ENCODE data around the gene ZC3H13. TPM values are rescaled to one million over a fixed set of nuclear protein-coding genes. Genes with fewer than 3 reads are reported as not detected.
A peak's percentile ranks its signal among the peaks of the same experiment; 100 is the strongest.

ZC3H13 gene, protein sequence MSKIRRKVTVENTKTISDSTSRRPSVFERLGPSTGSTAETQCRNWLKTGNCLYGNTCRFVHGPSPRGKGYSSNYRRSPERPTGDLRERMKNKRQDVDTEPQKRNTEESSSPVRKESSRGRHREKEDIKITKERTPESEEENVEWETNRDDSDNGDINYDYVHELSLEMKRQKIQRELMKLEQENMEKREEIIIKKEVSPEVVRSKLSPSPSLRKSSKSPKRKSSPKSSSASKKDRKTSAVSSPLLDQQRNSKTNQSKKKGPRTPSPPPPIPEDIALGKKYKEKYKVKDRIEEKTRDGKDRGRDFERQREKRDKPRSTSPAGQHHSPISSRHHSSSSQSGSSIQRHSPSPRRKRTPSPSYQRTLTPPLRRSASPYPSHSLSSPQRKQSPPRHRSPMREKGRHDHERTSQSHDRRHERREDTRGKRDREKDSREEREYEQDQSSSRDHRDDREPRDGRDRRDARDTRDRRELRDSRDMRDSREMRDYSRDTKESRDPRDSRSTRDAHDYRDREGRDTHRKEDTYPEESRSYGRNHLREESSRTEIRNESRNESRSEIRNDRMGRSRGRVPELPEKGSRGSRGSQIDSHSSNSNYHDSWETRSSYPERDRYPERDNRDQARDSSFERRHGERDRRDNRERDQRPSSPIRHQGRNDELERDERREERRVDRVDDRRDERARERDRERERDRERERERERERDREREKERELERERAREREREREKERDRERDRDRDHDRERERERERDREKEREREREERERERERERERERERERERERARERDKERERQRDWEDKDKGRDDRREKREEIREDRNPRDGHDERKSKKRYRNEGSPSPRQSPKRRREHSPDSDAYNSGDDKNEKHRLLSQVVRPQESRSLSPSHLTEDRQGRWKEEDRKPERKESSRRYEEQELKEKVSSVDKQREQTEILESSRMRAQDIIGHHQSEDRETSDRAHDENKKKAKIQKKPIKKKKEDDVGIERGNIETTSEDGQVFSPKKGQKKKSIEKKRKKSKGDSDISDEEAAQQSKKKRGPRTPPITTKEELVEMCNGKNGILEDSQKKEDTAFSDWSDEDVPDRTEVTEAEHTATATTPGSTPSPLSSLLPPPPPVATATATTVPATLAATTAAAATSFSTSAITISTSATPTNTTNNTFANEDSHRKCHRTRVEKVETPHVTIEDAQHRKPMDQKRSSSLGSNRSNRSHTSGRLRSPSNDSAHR (N-terminal part only)
- total RNA-seq (ENCODE audit: unreplicated experiment): 72.3 TPM
- long read RNA-seq, partial matches to known transcripts: 46 of 61 reads
- long read RNA-seq, other reads (novel, unspliced or antisense): 14 of 61 reads

DNA sequence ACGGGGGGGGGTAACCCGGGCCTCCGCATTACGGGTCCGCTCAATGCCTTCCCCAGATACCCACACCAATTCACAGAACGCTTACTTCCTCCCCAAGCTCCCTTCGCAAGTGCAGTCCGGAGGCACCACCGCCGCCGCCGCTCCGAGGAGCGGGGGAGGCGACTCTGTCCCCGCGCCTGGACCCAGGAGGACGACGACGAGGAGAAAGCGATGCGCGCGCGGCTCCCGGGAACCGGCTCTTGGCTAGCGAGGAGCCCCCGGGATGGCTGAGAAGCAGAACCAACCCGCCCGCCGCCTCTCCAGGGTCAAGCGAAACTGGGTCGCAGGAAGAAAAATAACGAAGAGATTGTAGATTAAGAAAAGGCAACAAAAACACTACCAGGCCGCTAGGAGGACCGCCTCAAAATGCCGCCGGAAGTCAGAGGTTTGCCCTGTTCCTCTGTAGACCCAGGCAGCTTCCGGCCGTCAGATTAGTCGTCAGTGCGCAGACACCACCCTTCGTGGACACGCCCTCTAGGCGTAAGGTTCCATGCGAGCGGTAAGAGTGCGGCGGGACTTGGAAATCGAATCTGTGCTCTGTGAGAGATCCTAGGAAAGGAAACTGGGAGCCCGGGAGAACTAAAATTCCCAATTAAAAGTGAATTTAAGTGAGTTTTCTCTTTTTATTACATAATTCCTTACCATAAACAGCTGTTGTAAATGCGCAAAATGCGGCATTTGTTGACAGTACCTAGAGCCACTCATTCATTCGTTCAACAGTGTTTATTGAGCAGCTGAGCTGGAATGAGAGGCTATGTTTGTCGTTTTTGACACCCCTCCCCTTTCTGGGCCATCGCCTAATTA, at the start of gene ZC3H13:
Gene ZC3H13 (minus strand): TSS at position 428 of the 843 bp plus-strand sequence. CDS start 7,239 bp downstream, outside the sequence.
- peak; percentile 91 for DNase-seq
- Mint-ChIP-seq H3K36me3 (ENCODE audit: unreplicated experiment) (no peaks in the 10 kb centered on the region), H3K4me1 (ENCODE audit: low read depth, unreplicated experiment) (peaks cover 6% of the 10 kb centered on the region), H3K27ac (ENCODE audit: unreplicated experiment) (peak within 1 kb of the TSS; percentile 98), H3K27me3 (ENCODE audit: unreplicated experiment) (peaks cover 2% of the 10 kb centered on the region), H3K4me3 (ENCODE audit: unreplicated experiment) (peak within 1 kb of the TSS; percentile 97), H3K9me3 (ENCODE audit: unreplicated experiment) (no peaks in the 10 kb centered on the region)
- TF ChIP-seq, protein P1, sequence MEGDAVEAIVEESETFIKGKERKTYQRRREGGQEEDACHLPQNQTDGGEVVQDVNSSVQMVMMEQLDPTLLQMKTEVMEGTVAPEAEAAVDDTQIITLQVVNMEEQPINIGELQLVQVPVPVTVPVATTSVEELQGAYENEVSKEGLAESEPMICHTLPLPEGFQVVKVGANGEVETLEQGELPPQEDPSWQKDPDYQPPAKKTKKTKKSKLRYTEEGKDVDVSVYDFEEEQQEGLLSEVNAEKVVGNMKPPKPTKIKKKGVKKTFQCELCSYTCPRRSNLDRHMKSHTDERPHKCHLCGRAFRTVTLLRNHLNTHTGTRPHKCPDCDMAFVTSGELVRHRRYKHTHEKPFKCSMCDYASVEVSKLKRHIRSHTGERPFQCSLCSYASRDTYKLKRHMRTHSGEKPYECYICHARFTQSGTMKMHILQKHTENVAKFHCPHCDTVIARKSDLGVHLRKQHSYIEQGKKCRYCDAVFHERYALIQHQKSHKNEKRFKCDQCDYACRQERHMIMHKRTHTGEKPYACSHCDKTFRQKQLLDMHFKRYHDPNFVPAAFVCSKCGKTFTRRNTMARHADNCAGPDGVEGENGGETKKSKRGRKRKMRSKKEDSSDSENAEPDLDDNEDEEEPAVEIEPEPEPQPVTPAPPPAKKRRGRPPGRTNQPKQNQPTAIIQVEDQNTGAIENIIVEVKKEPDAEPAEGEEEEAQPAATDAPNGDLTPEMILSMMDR (IDR thresholded peaks at IDR 0.05; ENCODE audit: partially characterized antibody, unreplicated experiment): peak; percentile 43

DNA sequence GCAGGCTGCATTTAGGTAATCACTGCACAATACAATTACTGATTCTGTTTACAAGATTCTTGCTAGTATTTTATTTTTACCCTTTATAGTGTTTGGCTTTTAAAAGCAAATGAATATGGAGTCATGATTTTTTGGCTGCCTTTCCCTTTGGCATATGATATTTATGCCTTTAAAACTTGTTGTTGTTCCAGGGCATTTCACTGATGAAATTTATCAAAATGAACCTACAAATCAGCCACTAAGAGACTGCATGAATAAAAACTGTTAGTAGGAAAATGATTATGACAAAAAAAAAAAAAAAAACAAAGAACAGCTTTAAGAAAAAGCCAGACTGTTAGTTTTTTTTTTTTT, 49.7 kb upstream of the ZC3H13 start:
- no peaks in the 10 kb centered on the region for H3K9me3 Mint-ChIP-seq (ENCODE audit: unreplicated experiment)
- TF ChIP-seq, protein P1 (IDR thresholded peaks at IDR 0.05; ENCODE audit: partially characterized antibody, unreplicated experiment): no peak
- H3K27me3 Mint-ChIP-seq (ENCODE audit: unreplicated experiment): no peaks in the 10 kb centered on the region
- DNase-seq: no peak
- no peaks in the 10 kb centered on the region for H3K36me3 Mint-ChIP-seq (ENCODE audit: unreplicated experiment)
- H3K4me3 Mint-ChIP-seq (ENCODE audit: unreplicated experiment): no peak overlapping the region
- no peaks in the 10 kb centered on the region for H3K4me1 Mint-ChIP-seq (ENCODE audit: low read depth, unreplicated experiment)
- no peak overlapping the region for H3K27ac Mint-ChIP-seq (ENCODE audit: unreplicated experiment)

DNA sequence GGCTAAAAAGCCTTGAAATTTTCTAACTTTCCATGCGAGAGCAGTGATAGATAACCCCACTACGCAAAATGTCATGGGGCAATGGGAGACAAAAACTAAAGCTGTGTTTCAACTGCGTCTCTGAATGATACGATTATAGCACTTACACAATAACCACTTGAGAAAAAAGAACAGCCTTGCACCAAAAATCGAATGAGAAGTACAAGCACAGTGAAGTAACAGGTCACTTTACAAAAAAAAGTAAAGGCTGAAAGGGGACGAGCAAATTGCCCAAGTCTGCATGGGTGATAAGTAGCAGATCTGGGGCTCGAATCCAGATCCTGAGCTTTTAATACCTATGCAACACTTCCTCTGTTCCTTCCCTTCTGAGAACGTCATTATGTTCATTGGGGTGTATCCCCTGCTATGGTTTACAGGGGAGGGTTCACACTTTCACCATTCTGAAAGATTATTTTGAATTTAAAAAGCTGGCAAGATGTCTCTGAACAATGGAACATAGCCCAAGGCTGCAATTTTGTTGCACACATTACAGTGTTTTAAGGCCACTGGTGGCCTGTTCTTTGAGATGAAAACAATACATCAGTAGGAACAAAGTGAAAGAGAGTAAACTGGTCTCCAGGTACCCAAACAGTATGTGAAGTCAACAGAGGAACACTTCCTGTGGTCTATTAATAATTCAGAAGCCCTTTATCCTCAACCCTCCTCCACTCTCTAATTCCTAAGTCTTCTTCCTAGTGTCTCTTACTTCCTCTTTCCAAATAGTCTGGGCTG, 49.1 kb upstream of the ZC3H13 start:
- Mint-ChIP-seq H3K9me3 (ENCODE audit: unreplicated experiment) (no peaks in the 10 kb centered on the region), H3K4me1 (ENCODE audit: low read depth, unreplicated experiment) (no peaks in the 10 kb centered on the region), H3K27ac (ENCODE audit: unreplicated experiment) (no peak overlapping the region), H3K27me3 (ENCODE audit: unreplicated experiment) (no peaks in the 10 kb centered on the region), H3K4me3 (ENCODE audit: unreplicated experiment) (no peak overlapping the region), H3K36me3 (ENCODE audit: unreplicated experiment) (no peaks in the 10 kb centered on the region)
- TF ChIP-seq, protein P1 (IDR thresholded peaks at IDR 0.05; ENCODE audit: partially characterized antibody, unreplicated experiment): no peak
- DNase-seq: no peak

DNA sequence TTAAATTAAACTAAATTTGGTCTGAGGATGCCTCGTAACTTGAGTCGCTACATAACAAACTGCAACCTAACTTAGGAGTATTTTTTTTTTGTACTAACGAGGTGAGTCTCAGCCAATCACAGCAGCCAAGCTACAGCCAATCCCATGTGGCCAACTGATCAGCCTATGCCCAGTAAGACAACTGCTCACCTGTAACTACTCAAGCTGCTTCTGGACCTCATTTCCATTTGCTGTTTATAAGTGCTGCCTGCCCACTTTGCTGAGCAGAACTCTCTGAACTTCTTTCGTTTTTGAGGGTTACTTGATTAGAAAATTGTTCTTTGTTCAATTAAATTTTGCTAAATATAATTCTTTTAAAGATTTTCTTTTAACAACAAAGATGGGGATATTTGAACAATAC, 48.5 kb upstream of the ZC3H13 start:
- no peaks in the 10 kb centered on the region for H3K9me3 Mint-ChIP-seq (ENCODE audit: unreplicated experiment)
- TF ChIP-seq, protein P1 (IDR thresholded peaks at IDR 0.05; ENCODE audit: partially characterized antibody, unreplicated experiment): no peak
- no peaks in the 10 kb centered on the region for H3K27me3 Mint-ChIP-seq (ENCODE audit: unreplicated experiment)
- H3K36me3 Mint-ChIP-seq (ENCODE audit: unreplicated experiment): no peaks in the 10 kb centered on the region
- no peak overlapping the region for H3K27ac Mint-ChIP-seq (ENCODE audit: unreplicated experiment)
- DNase-seq: no peak
- H3K4me1 Mint-ChIP-seq (ENCODE audit: low read depth, unreplicated experiment): no peaks in the 10 kb centered on the region
- no peak overlapping the region for H3K4me3 Mint-ChIP-seq (ENCODE audit: unreplicated experiment)

Measured in glutamatergic neuron (in vitro differentiated cells).